Right lobe of liver (tissue), 4 donors: Measurements from ENCODE around the gene TMEM174.

Experiments used
- CTCF ChIP-seq, 4 donors: fragments of 200-600 bp in 3 of 4; fragments of 450-650 bp in 1 of 4; IDR thresholded peaks; one replicate each; pipeline versions ENCODE4 v1.5.1 to v1.8.0; 2016 to 2022; ENCODE audit warnings: antibody characterized with exemption in 4 of 4, mild to moderate bottlenecking in 2 of 4
- POLR2A ChIP-seq: fragments of 450-650 bp; IDR thresholded peaks from one replicate; pipeline ENCODE4 v1.6.1; 2017; ENCODE audit warnings: antibody characterized with exemption, mild to moderate bottlenecking
- donor health status: DM: no; HTN: no; CAD: no.
- donor health status: DM: no; HTN: no; CAD: no.
- donor health status: DM: no; HTN: yes; CAD: no.

DNA sequence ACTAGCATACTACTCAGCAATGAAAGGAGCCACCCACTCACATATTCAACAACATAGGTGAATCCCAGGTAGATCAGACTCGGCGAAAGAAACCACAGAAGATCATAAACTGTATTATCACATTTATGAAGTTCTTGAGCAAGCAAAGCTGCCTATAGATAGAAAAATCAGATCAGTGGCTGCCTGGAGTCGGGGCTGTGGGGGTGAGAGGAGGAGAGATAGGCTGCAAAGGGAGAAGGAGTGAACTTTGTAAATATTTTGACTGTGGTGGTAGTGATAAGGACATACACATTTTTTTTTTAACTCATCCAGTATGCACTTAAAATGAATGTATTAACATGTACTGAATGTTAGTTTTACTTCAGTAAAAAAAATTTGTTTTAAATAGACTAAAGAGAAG lies 23.5 kb upstream of the TMEM174 start:
- TF ChIP-seq POLR2A (no peak), CTCF (IDR thresholded peaks at IDR 0.05) (no peak)
